ENCODE data around the gene CRYGN. TPM values are rescaled to one million over a fixed set of nuclear protein-coding genes. Genes with fewer than 3 reads are reported as not detected.

The CRYGN gene
- polyA plus RNA-seq, 1 donor (not counting 4 experiments of a cell fraction or from before 2014, with no cell fraction given): not detected

GRCh38 chr7:151399305-151399601, 40.7 kb downstream of the CRYGN start:
- no peak overlapping the region for H3K4me3 ChIP-seq (ENCODE audit: control insufficient read depth in 2 of 3, extremely low read depth in 1 of 3, insufficient read depth in 2 of 3, low read depth in 1 of 3, low read length in 3 of 3)
- FAIRE-seq: no peak
- H3K79me2 ChIP-seq (ENCODE audit: control insufficient read depth, insufficient read depth, low read length): no peaks in the 10 kb centered on the region
- DNase-seq (ENCODE audit: low read depth, low spot score): no peak
- H3K4me2 ChIP-seq (ENCODE audit: control insufficient read depth, extremely low read depth, insufficient read depth, low read depth, low read length): no peak overlapping the region
- no peaks in the 10 kb centered on the region for H3K36me3 ChIP-seq (ENCODE audit: control insufficient read depth in 2 of 2, extremely low read depth in 1 of 2, insufficient read depth in 2 of 2, low read length in 2 of 2)
- no peaks in the 10 kb centered on the region for H4K20me1 ChIP-seq (ENCODE audit: control insufficient read depth, extremely low read depth, insufficient read depth, low read length)
- H3K9ac ChIP-seq (ENCODE audit: control insufficient read depth, extremely low read depth, insufficient read depth, low read length): no peak overlapping the region
- TF ChIP-seq CTCF (optimal IDR thresholded peaks at IDR 0.05 in 1 of 3, IDR thresholded peaks at IDR 0.05 in 1 of 3, conservative IDR thresholded peaks at IDR 0.05 in 1 of 3; ENCODE audit: extremely low read depth in 1 of 3, insufficient read depth in 2 of 3, low read length in 3 of 3) (no peak), EZH2 (IDR thresholded peaks at IDR 0.05; ENCODE audit: low read length) (no peak)
- no peak overlapping the region for H3K27ac ChIP-seq (ENCODE audit: control insufficient read depth, insufficient read depth, low read length)
- H2AFZ ChIP-seq (ENCODE audit: control insufficient read depth, low read length): no peak overlapping the region
- dilution Hi-C loops (cut with MboI; ENCODE audit: extremely low pct_ligation_motif_present, low sequenced_read_pairs): no loop called here
- no peaks in the 10 kb centered on the region for H3K9me1 ChIP-seq (ENCODE audit: control insufficient read depth, extremely low read depth, insufficient read depth, low read length)
- H3K27me3 ChIP-seq (ENCODE audit: control insufficient read depth, extremely low read depth, insufficient read depth, low read length): peaks cover 10% of the 10 kb centered on the region
- H3K9me3 ChIP-seq (ENCODE audit: control insufficient read depth, low read depth, low read length): no peaks in the 10 kb centered on the region
- H3K4me1 ChIP-seq (ENCODE audit: control insufficient read depth, extremely low read depth, insufficient read depth, low read length): peaks cover 3% of the 10 kb centered on the region

- no peaks in the 10 kb centered on the region for H3K79me2 ChIP-seq (ENCODE audit: control insufficient read depth, insufficient read depth, low read length)
- H3K4me2 ChIP-seq (ENCODE audit: control insufficient read depth, extremely low read depth, insufficient read depth, low read depth, low read length): no peak overlapping the region
- FAIRE-seq (no peak), DNase-seq (ENCODE audit: low read depth, low spot score) (no peak)
- H3K9me1 ChIP-seq (ENCODE audit: control insufficient read depth, extremely low read depth, insufficient read depth, low read length): no peaks in the 10 kb centered on the region
- peaks cover 14% of the 10 kb centered on the region for H3K27me3 ChIP-seq (ENCODE audit: control insufficient read depth, extremely low read depth, insufficient read depth, low read length)
- no peak overlapping the region for H3K4me3 ChIP-seq (ENCODE audit: control insufficient read depth in 2 of 3, extremely low read depth in 1 of 3, insufficient read depth in 2 of 3, low read depth in 1 of 3, low read length in 3 of 3)
- no peak for TF ChIP-seq CTCF (optimal IDR thresholded peaks at IDR 0.05 in 1 of 3, IDR thresholded peaks at IDR 0.05 in 1 of 3, conservative IDR thresholded peaks at IDR 0.05 in 1 of 3; ENCODE audit: extremely low read depth in 1 of 3, insufficient read depth in 2 of 3, low read length in 3 of 3)
- no peak for TF ChIP-seq EZH2 (IDR thresholded peaks at IDR 0.05; ENCODE audit: low read length)
- H2AFZ ChIP-seq (ENCODE audit: control insufficient read depth, low read length): no peak overlapping the region
- H4K20me1 ChIP-seq (ENCODE audit: control insufficient read depth, extremely low read depth, insufficient read depth, low read length): no peaks in the 10 kb centered on the region
- no peak overlapping the region for H3K27ac ChIP-seq (ENCODE audit: control insufficient read depth, insufficient read depth, low read length)
- no peaks in the 10 kb centered on the region for H3K4me1 ChIP-seq (ENCODE audit: control insufficient read depth, extremely low read depth, insufficient read depth, low read length)
- dilution Hi-C loops (cut with MboI; ENCODE audit: extremely low pct_ligation_motif_present, low sequenced_read_pairs): no loop called here
- no peaks in the 10 kb centered on the region for H3K36me3 ChIP-seq (ENCODE audit: control insufficient read depth in 2 of 2, extremely low read depth in 1 of 2, insufficient read depth in 2 of 2, low read length in 2 of 2)
- H3K9ac ChIP-seq (ENCODE audit: control insufficient read depth, extremely low read depth, insufficient read depth, low read length): no peak overlapping the region
- H3K9me3 ChIP-seq (ENCODE audit: control insufficient read depth, low read depth, low read length): no peaks in the 10 kb centered on the region
These were observed 41.3 kb downstream of the CRYGN start for GRCh38 chr7:151398446-151399304.

All from keratinocyte (primary cell).